Keratinocyte (primary cell): ENCODE results near the gene GIPC3. TPM values are rescaled to one million over a fixed set of nuclear protein-coding genes. Genes with fewer than 3 reads are reported as not detected.

Experiments used
- DNase-seq: peaks from one replicate; pipeline ENCODE4 v3.0.0-alpha.2; 2011; ENCODE audit warnings: low read depth, missing footprints, low spot score
- FAIRE-seq: peaks from 2 replicates; lab custom pipeline; 2011; peaks lifted over from hg19 to GRCh38; lab: Jason Lieb, UNC
- H2AFZ ChIP-seq: 2 replicates; pipeline ENCODE4 v1.6.0; 2012; ENCODE audit warnings: low read length, control low read depth, inconsistent platforms; ENCODE audit not compliant: control insufficient read depth
- H3K27ac ChIP-seq: 2 replicates; pipeline ENCODE4 v1.5.1; 2011; ENCODE audit warnings: low read length; ENCODE audit not compliant: control insufficient read depth, insufficient read depth
- H3K27me3 ChIP-seq: 3 replicates; pipeline ENCODE4 v1.6.0; 2011; ENCODE audit warnings: low read length; ENCODE audit not compliant: control insufficient read depth, insufficient read depth; ENCODE audit errors: extremely low read depth
- H3K36me3 ChIP-seq, 2 experiments: 2 replicates in 1 of 2; 3 replicates in 1 of 2; pipeline ENCODE4 v1.5.1; 2011; ENCODE audit warnings: low read length in 2 of 2, mild to moderate bottlenecking in 1 of 2; ENCODE audit not compliant: control insufficient read depth in 2 of 2, insufficient read depth in 2 of 2; ENCODE audit errors: extremely low read depth in 1 of 2
- H3K4me1 ChIP-seq: 3 replicates; pipeline ENCODE4 v1.5.1; 2011; ENCODE audit warnings: low read length; ENCODE audit not compliant: control insufficient read depth, insufficient read depth; ENCODE audit errors: extremely low read depth
- H3K4me2 ChIP-seq: 3 replicates; pipeline ENCODE4 v1.6.0; 2011; ENCODE audit warnings: low read depth, low read length; ENCODE audit not compliant: control insufficient read depth, insufficient read depth; ENCODE audit errors: extremely low read depth
- H3K4me3 ChIP-seq, 3 experiments: fragments of 200-600 bp in 1 of 3; sonication (generic) in 1 of 3; 2 replicates in 2 of 3; 3 replicates in 1 of 3; pipeline ENCODE4 v1.5.1; 2011 to 2016; ENCODE audit warnings: low read length in 3 of 3, mild to moderate bottlenecking in 3 of 3, control low read depth in 2 of 3, inconsistent platforms in 1 of 3, low read depth in 1 of 3, mixed read lengths in 1 of 3, mixed run types in 1 of 3, moderate library complexity in 1 of 3; ENCODE audit not compliant: control insufficient read depth in 2 of 3, insufficient read depth in 2 of 3; ENCODE audit errors: extremely low read depth in 1 of 3
- H3K79me2 ChIP-seq: 2 replicates; pipeline ENCODE4 v1.6.0; 2012; ENCODE audit warnings: low read length; ENCODE audit not compliant: control insufficient read depth, insufficient read depth
- H3K9ac ChIP-seq: 3 replicates; pipeline ENCODE4 v1.6.0; 2011; ENCODE audit warnings: low read length; ENCODE audit not compliant: control insufficient read depth, insufficient read depth; ENCODE audit errors: extremely low read depth
- H3K9me1 ChIP-seq: 3 replicates; pipeline ENCODE4 v1.6.0; 2011; ENCODE audit warnings: low read length; ENCODE audit not compliant: control insufficient read depth, insufficient read depth; ENCODE audit errors: extremely low read depth
- H3K9me3 ChIP-seq: 2 replicates; pipeline ENCODE4 v1.5.1; 2012; ENCODE audit warnings: low read depth, low read length; ENCODE audit not compliant: control insufficient read depth
- H4K20me1 ChIP-seq: 3 replicates; pipeline ENCODE4 v1.6.0; 2011; ENCODE audit warnings: low read length; ENCODE audit not compliant: control insufficient read depth, insufficient read depth; ENCODE audit errors: extremely low read depth
- EZH2 ChIP-seq: IDR thresholded peaks from one replicate; pipeline ENCODE4 v1.6.1; 2012; ENCODE audit warnings: inconsistent platforms, mild to moderate bottlenecking, low read length, moderate library complexity
- dilution Hi-C: fragments of 300-500 bp; cut with MboI; formaldehyde crosslinking; loops from one replicate; pipeline ENCODE4 v1.7.0; 2020; ENCODE audit warnings: low sequenced_read_pairs; ENCODE audit not compliant: extremely low pct_ligation_motif_present
- polyA plus RNA-seq, 5 experiments: library from polyadenylated mRNA; depleted of rRNA in 3 of 5; stranded (reverse) in 3 of 5; stranded (forward) in 1 of 5; unstranded in 1 of 5; fragments of >200 nt; gene quantifications; 1 replicate in 1 of 5; 2 replicates in 3 of 5; 3 replicates in 1 of 5; pipeline versions ENCODE4 v1.2.1 to v1.2.3, GENCODE V29; 2011 to 2012; ENCODE audit warnings: missing spikeins in 2 of 5, low read depth in 1 of 5, low replicate concordance in 1 of 5
- TF ChIP-seq, protein P1 (sequence below), 3 experiments: IDR thresholded peaks in 1 of 3; conservative IDR thresholded peaks in 1 of 3; optimal IDR thresholded peaks in 1 of 3; 2 replicates in 2 of 3; 3 replicates in 1 of 3; pipeline versions ENCODE3 to v1.5.1; 2011; ENCODE audit warnings: low read length in 3 of 3, mild to moderate bottlenecking in 3 of 3, moderate library complexity in 2 of 3, control low read depth in 1 of 3, inconsistent platforms in 1 of 3; ENCODE audit not compliant: insufficient read depth in 2 of 3; ENCODE audit errors: extremely low read depth in 1 of 3

Gene GIPC3
- polyA plus RNA-seq, 1 donor (not counting 4 experiments of a cell fraction or from before 2014, with no cell fraction given) = not detected

DNA sequence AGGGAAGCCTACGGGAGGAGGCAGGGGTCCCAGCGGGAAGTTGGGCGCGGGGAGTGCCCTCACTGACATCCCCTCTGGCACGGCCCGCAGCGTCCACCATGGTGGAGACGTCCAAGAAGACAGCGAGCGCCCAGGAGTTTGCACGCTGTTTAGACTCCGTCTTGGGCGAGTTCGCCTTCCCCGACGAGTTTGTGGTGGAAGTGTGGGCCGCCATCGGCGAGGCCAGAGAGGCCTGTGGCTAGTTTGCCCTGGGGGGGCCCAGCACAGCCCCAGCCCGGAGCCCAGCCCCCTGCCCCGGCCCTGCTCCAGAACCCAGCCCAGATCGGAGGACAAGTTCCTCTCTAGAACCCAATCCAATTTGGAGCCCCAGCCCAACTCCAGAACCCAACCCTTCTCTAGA, 4.7 kb downstream of the GIPC3 start:
- dilution Hi-C loops = no loop called here
- Histone ChIP-seq H3K9me3 (no peaks in the 10 kb centered on the region), H3K4me2 (no peak overlapping the region)

GRCh38 chr19:3590991-3591659, 5.8 kb downstream of the GIPC3 start:
- H2AFZ ChIP-seq = no peak overlapping the region
- no peaks in the 10 kb centered on the region for H3K9me1 ChIP-seq
- H3K4me3 ChIP-seq = no peak overlapping the region
- no peaks in the 10 kb centered on the region for H3K4me1 ChIP-seq
- no peak overlapping the region for H3K9ac ChIP-seq
- H4K20me1 ChIP-seq = no peaks in the 10 kb centered on the region
- no peak overlapping the region for H3K27ac ChIP-seq
- peaks cover 24% of the 10 kb centered on the region for H3K27me3 ChIP-seq
- H3K9me3 ChIP-seq = no peaks in the 10 kb centered on the region
- H3K36me3 ChIP-seq = no peaks in the 10 kb centered on the region
- H3K79me2 ChIP-seq = no peaks in the 10 kb centered on the region
- dilution Hi-C loops = no loop called here
- TF ChIP-seq, protein P1, sequence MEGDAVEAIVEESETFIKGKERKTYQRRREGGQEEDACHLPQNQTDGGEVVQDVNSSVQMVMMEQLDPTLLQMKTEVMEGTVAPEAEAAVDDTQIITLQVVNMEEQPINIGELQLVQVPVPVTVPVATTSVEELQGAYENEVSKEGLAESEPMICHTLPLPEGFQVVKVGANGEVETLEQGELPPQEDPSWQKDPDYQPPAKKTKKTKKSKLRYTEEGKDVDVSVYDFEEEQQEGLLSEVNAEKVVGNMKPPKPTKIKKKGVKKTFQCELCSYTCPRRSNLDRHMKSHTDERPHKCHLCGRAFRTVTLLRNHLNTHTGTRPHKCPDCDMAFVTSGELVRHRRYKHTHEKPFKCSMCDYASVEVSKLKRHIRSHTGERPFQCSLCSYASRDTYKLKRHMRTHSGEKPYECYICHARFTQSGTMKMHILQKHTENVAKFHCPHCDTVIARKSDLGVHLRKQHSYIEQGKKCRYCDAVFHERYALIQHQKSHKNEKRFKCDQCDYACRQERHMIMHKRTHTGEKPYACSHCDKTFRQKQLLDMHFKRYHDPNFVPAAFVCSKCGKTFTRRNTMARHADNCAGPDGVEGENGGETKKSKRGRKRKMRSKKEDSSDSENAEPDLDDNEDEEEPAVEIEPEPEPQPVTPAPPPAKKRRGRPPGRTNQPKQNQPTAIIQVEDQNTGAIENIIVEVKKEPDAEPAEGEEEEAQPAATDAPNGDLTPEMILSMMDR (optimal IDR thresholded peaks at IDR 0.05 in 1 of 3, IDR thresholded peaks at IDR 0.05 in 1 of 3, conservative IDR thresholded peaks at IDR 0.05 in 1 of 3; ENCODE audit: extremely low read depth in 1 of 3, insufficient read depth in 2 of 3, low read length in 3 of 3) = no peak
- no peak for TF ChIP-seq EZH2
- FAIRE-seq = no peak
- no peak overlapping the region for H3K4me2 ChIP-seq
- no peak for DNase-seq

More for the DNA sequence above, 4.7 kb downstream of the GIPC3 start:
- Histone ChIP-seq H3K4me3 (no peak overlapping the region), H4K20me1 (no peaks in the 10 kb centered on the region), H3K9ac (no peak overlapping the region), H3K79me2 (no peaks in the 10 kb centered on the region), H3K4me1 (no peaks in the 10 kb centered on the region), H3K36me3 (no peaks in the 10 kb centered on the region), H3K27me3 (peaks cover 35% of the 10 kb centered on the region), H2AFZ (no peak overlapping the region), H3K9me1 (no peaks in the 10 kb centered on the region), H3K27ac (no peak overlapping the region)
- DNase-seq (no peak), FAIRE-seq (no peak)
- no peak for TF ChIP-seq EZH2
- TF ChIP-seq, protein P1 (optimal IDR thresholded peaks at IDR 0.05 in 1 of 3, IDR thresholded peaks at IDR 0.05 in 1 of 3, conservative IDR thresholded peaks at IDR 0.05 in 1 of 3; ENCODE audit: extremely low read depth in 1 of 3, insufficient read depth in 2 of 3, low read length in 3 of 3) = no peak
